ELF-1 (cell line): ENCODE data around the gene CDC7.
A peak's percentile ranks its signal among the peaks of the same experiment; 100 is the strongest.
"Not testable (repeated sequence)": the region's sequence is repeated elsewhere in the genome, so short reads cannot be mapped to it uniquely, and the experiment has no call there.

Experiments used
- DNase-seq: peaks from one replicate; pipeline ENCODE4 v3.0.0-alpha.2; 2016; ENCODE audit warnings: low read depth, low spot score

Gene CDC7

GRCh38 chr1:91510754-91511153 is 10.1 kb downstream of the CDC7 start:
- no peak for DNase-seq

- no peak for DNase-seq
Observed at GRCh38 chr1:91511386-91511785, 10.7 kb downstream of the CDC7 start.

- DNase-seq, result no peak
Observed at GRCh38 chr1:91513160-91513559, 12.5 kb downstream of the CDC7 start.

- no peak for DNase-seq
Observed at GRCh38 chr1:91513706-91514105, 13.1 kb downstream of the CDC7 start.

- no peak for DNase-seq
Observed at GRCh38 chr1:91515994-91516393, 15.3 kb downstream of the CDC7 start.

- not testable (repeated sequence) for DNase-seq
Observed at GRCh38 chr1:91516605-91517004, 16.0 kb downstream of the CDC7 start.

GRCh38 chr1:91519167-91519566 is 18.5 kb downstream of the CDC7 start:
- DNase-seq, result not testable (repeated sequence)

- no peak for DNase-seq
Observed at GRCh38 chr1:91520942-91521507, 20.4 kb downstream of the CDC7 start.

GRCh38 chr1:91523482-91523881 is 22.8 kb downstream of the CDC7 start:
- no peak for DNase-seq

GRCh38 chr1:91526496-91526895 is 25.8 kb downstream of the CDC7 start:
- DNase-seq, result no peak

- DNase-seq, result no peak
Observed at GRCh38 chr1:91527266-91527765, 26.7 kb downstream of the CDC7 start.

GRCh38 chr1:91527781-91528180 is 27.1 kb downstream of the CDC7 start:
- DNase-seq, result no peak

- DNase-seq, result no peak
Observed at GRCh38 chr1:91529856-91530255, 29.2 kb downstream of the CDC7 start.

GRCh38 chr1:91533361-91534024 is 32.8 kb downstream of the CDC7 start:
- DNase-seq, result no peak

- DNase-seq, result no peak
Observed at GRCh38 chr1:91535441-91535840, 34.8 kb downstream of the CDC7 start.

- DNase-seq, result no peak
Observed at GRCh38 chr1:91537281-91537986, 36.8 kb downstream of the CDC7 start.

- no peak for DNase-seq
Observed at GRCh38 chr1:91537987-91538304, 37.3 kb downstream of the CDC7 start.

GRCh38 chr1:91540910-91541309 is 40.3 kb downstream of the CDC7 start:
- DNase-seq, result no peak

GRCh38 chr1:91541918-91542533 is 41.4 kb downstream of the CDC7 start:
- no peak for DNase-seq

- no peak for DNase-seq
Observed at GRCh38 chr1:91545506-91546300, 45.1 kb downstream of the CDC7 start.

- no peak for DNase-seq
Observed at GRCh38 chr1:91546301-91546581, 45.6 kb downstream of the CDC7 start.

- DNase-seq, result peak; percentile 42
Observed at GRCh38 chr1:91546876-91547275, 46.2 kb downstream of the CDC7 start.
